Mucosa of descending colon (tissue), 3 donors: ENCODE results near the gene DLK2. TPM values are rescaled to one million over a fixed set of nuclear protein-coding genes. Genes with fewer than 3 reads are reported as not detected.

ENCODE experiments used
- ATAC-seq: fragments of 200-7000 bp; cut with Tn5 transposase; one replicate; pipeline ENCODE4 v1.9.1; 2020; ENCODE audit warnings: mild to moderate bottlenecking, moderate library complexity
- DNase-seq, 3 donors: peaks; one replicate each; pipeline ENCODE4 v3.0.0-alpha.2; 2020
- H3K36me3 ChIP-seq: fragments of 200-600 bp; one replicate; pipeline ENCODE4 v1.8.0; 2021; ENCODE audit warnings: low read depth, mild to moderate bottlenecking
- H3K4me1 ChIP-seq: fragments of 200-600 bp; one replicate; pipeline ENCODE4 v1.8.0; 2021; ENCODE audit warnings: low read depth, mild to moderate bottlenecking
- H3K4me3 ChIP-seq: fragments of 200-600 bp; one replicate; pipeline ENCODE4 v1.8.0; 2021; ENCODE audit warnings: mild to moderate bottlenecking
- H3K9me3 ChIP-seq: fragments of 200-600 bp; one replicate; pipeline ENCODE4 v1.8.0; 2021; ENCODE audit warnings: mild to moderate bottlenecking
- CTCF ChIP-seq: fragments of 200-600 bp; IDR thresholded peaks from one replicate; pipeline ENCODE4 v1.8.0; 2022; ENCODE audit warnings: antibody characterized with exemption, mild to moderate bottlenecking
- intact Hi-C, 2 donors: fragments of 100-400 bp; cut with DNase I in 1 of 2; cut with micrococcal nuclease in 1 of 2; formaldehyde crosslinking; loops; one replicate each; pipeline versions ENCODE4 v1.11.0 to v1.11.1; 2022; cut with DNase I, micrococcal nuclease
- microRNA-seq: library from miRNA; unstranded; fragments of <30 nt; microRNA quantifications from one replicate; pipeline ENCODE4, GENCODE V29; 2019
- total RNA-seq, 3 donors: library from RNA; stranded (reverse); fragmentation: NEBNext Ultra II Directional in 2 of 3; extraction: Animal tissue kit (Norgen Biotek cat#: 25700) in 2 of 3; gene quantifications; one replicate each; pipeline versions ENCODE4 v1.2.1 to v1.2.4, GENCODE V29; 2021 to 2023
- donor health status: DM: no; HTN: no; CAD: no; lungs with moderate emphysema.
- donor health status: DM: no; HTN: no; CAD: no.
- donor health status: DM: no; HTN: yes; CAD: no.

The DLK2 gene
- total RNA-seq, 3 donors from 2014 or later: 0.47 TPM; not detected in 2

GRCh38 chr6:43407296-43407695 is 48.1 kb downstream of the DLK2 start:
- H3K4me1 ChIP-seq: no peaks in the 10 kb centered on the region

GRCh38 chr6:43405354-43405753 is 50.0 kb downstream of the DLK2 start:
- H3K36me3 ChIP-seq: no peaks in the 10 kb centered on the region
- DNase-seq (no peak), ATAC-seq (no peak)
- no peaks in the 10 kb centered on the region for H3K9me3 ChIP-seq
- TF ChIP-seq CTCF: no peak
- intact Hi-C loops: no loop called here
- H3K4me3 ChIP-seq: no peak overlapping the region
- H3K4me1 ChIP-seq: no peaks in the 10 kb centered on the region

More at GRCh38 chr6:43407296-43407695, 48.1 kb downstream of the DLK2 start:
- DNase-seq: no peak
- no peak for ATAC-seq
- intact Hi-C loops: no loop called here
- H3K9me3 ChIP-seq: no peaks in the 10 kb centered on the region
- no peak overlapping the region for H3K4me3 ChIP-seq
- TF ChIP-seq CTCF: no peak
- no peaks in the 10 kb centered on the region for H3K36me3 ChIP-seq

- Histone ChIP-seq H3K36me3 (no peaks in the 10 kb centered on the region), H3K4me3 (no peak overlapping the region), H3K4me1 (no peaks in the 10 kb centered on the region), H3K9me3 (no peaks in the 10 kb centered on the region)
- TF ChIP-seq CTCF: no peak
- DNase-seq: no peak
- ATAC-seq: peak; percentile 34
- intact Hi-C loops: no loop called here
Measured at GRCh38 chr6:43402820-43403219, 52.5 kb downstream of the DLK2 start.

- ATAC-seq (no peak), DNase-seq (no peak)
- Histone ChIP-seq H3K4me3 (no peak overlapping the region), H3K4me1 (no peaks in the 10 kb centered on the region), H3K36me3 (no peaks in the 10 kb centered on the region), H3K9me3 (no peaks in the 10 kb centered on the region)
- no peak for TF ChIP-seq CTCF
- intact Hi-C loops: no loop called here
Measured at GRCh38 chr6:43401730-43402129, 53.6 kb downstream of the DLK2 start.

Small RNA genes within 50 kb of the gene (microRNA-seq; reads per million reads assigned to microRNA genes)
- gene MIR6780B: not detected

Other genes with a start within 250 kb of the DLK2 start
- gene DNPH1, start 226.1 kb downstream of the DLK2 start, total RNA-seq: 10 to 100 TPM; 42.7 to 69.0 (median 45.7) TPM
- under 1 TPM; 0.24 to 0.95 (median 0.93) TPM for gene TTBK1, start 212.1 kb downstream of the DLK2 start, total RNA-seq
- gene SLC22A7, start 157.3 kb downstream of the DLK2 start, total RNA-seq: under 1 TPM in 1 of 3 donors, not detected in 2; 0.32 TPM
- gene CRIP3, start 146.7 kb downstream of the DLK2 start, total RNA-seq: 1 to 10 TPM in 2 of 3 donors, under 1 TPM in 1; 0.77 to 1.8 (median 1.3) TPM
- gene ZNF318, start 85.9 kb downstream of the DLK2 start, total RNA-seq: 10 to 100 TPM; 12.4 to 24.3 (median 16.9) TPM
- gene ABCC10, start 28.0 kb downstream of the DLK2 start, total RNA-seq: 10 to 100 TPM; 25.3 to 43.3 (median 37.4) TPM
- gene TJAP1, start 22.0 kb upstream of the DLK2 start, total RNA-seq: 10 to 100 TPM; 20.8 to 33.8 (median 26.3) TPM
- 1 to 10 TPM in 1 of 3 donors, under 1 TPM in 2; 0.23 to 1.2 (median 0.46) TPM for gene LRRC73, start 54.8 kb upstream of the DLK2 start, total RNA-seq
- gene YIPF3, start 61.4 kb upstream of the DLK2 start, total RNA-seq: 100 to 1,000 TPM in 2 of 3 donors, 10 to 100 TPM in 1; 88.4 to 131 (median 105) TPM
- 10 to 100 TPM; 27.5 to 29.8 (median 27.9) TPM for gene POLR1C, start 61.5 kb upstream of the DLK2 start, total RNA-seq
- gene XPO5, start 120.5 kb upstream of the DLK2 start, total RNA-seq: 10 to 100 TPM; 24.0 to 29.4 (median 29.2) TPM
- gene POLH, start 120.6 kb upstream of the DLK2 start, total RNA-seq: 10 to 100 TPM; 12.0 to 17.1 (median 14.2) TPM
- 100 to 1,000 TPM in 1 of 3 donors, 10 to 100 TPM in 2; 61.1 to 100 (median 82.1) TPM for gene GTPBP2, start 173.7 kb upstream of the DLK2 start, total RNA-seq
- 10 to 100 TPM; 25.7 to 51.4 (median 41.4) TPM for gene MAD2L1BP, start 180.3 kb upstream of the DLK2 start, total RNA-seq
- under 1 TPM in 1 of 3 donors, not detected in 2; 0.12 TPM for gene RSPH9, start 189.5 kb upstream of the DLK2 start, total RNA-seq
- 10 to 100 TPM; 36.9 to 65.7 (median 61.9) TPM for gene MRPS18A, start 232.2 kb upstream of the DLK2 start, total RNA-seq